Mesenchymal stem cell (in vitro differentiated cells and primary cell): ENCODE results near the gene TMBIM6.
"Not testable (repeated sequence)": the region's sequence is repeated elsewhere in the genome, so short reads cannot be mapped to it uniquely, and the experiment has no call there.

Experiments used
- DNase-seq: peaks from one replicate; pipeline ENCODE4 v3.0.0-alpha.2; 2013
- H2AFZ ChIP-seq: one replicate; pipeline ENCODE4 v1.6.1; 2013; ENCODE audit warnings: low read depth, mild to moderate bottlenecking, control low read depth, inconsistent platforms, low read length, moderate library complexity
- H2AK5ac ChIP-seq: 2 replicates; pipeline ENCODE4 v1.6.1; 2013; ENCODE audit warnings: low read length, moderate library complexity, mild to moderate bottlenecking, inconsistent platforms; ENCODE audit not compliant: severe bottlenecking
- H2BK120ac ChIP-seq: one replicate; pipeline ENCODE4 v1.6.1; 2013; ENCODE audit warnings: low read depth, mild to moderate bottlenecking, inconsistent platforms, low read length, moderate library complexity
- H2BK12ac ChIP-seq, 2 experiments: one replicate each; pipeline ENCODE4 v1.6.1; 2013; ENCODE audit warnings: inconsistent platforms in 2 of 2, low read length in 2 of 2, mild to moderate bottlenecking in 2 of 2, moderate library complexity in 2 of 2, control low read depth in 1 of 2
- H2BK15ac ChIP-seq: one replicate; pipeline ENCODE4 v1.6.1; 2013; ENCODE audit warnings: mild to moderate bottlenecking, low read depth, inconsistent platforms; ENCODE audit not compliant: poor library complexity, severe bottlenecking
- H2BK5ac ChIP-seq: 2 replicates; pipeline ENCODE4 v1.6.1; 2013; ENCODE audit warnings: low read depth, mild to moderate bottlenecking, low read length, control low read depth, inconsistent platforms; ENCODE audit not compliant: poor library complexity, severe bottlenecking
- H3K14ac ChIP-seq, 2 experiments: one replicate each; pipeline ENCODE4 v1.6.1; 2013; ENCODE audit warnings: inconsistent platforms in 2 of 2, low read length in 2 of 2, control low read depth in 1 of 2, mild to moderate bottlenecking in 1 of 2, moderate library complexity in 1 of 2
- H3K18ac ChIP-seq, 2 experiments: one replicate each; pipeline ENCODE4 v1.6.1; 2013; ENCODE audit warnings: inconsistent platforms in 2 of 2, low read length in 2 of 2, control low read depth in 1 of 2, low read depth in 1 of 2, mild to moderate bottlenecking in 1 of 2
- H3K23ac ChIP-seq, 2 experiments: one replicate each; pipeline ENCODE4 v1.6.1; 2013; ENCODE audit warnings: inconsistent platforms in 2 of 2, low read length in 2 of 2, mild to moderate bottlenecking in 2 of 2, moderate library complexity in 2 of 2, control low read depth in 1 of 2
- H3K27ac ChIP-seq: 2 replicates; pipeline ENCODE4 v1.5.1; 2013; ENCODE audit warnings: mild to moderate bottlenecking, moderate library complexity, low read length, control low read depth, inconsistent platforms; ENCODE audit not compliant: poor library complexity, severe bottlenecking
- H3K27me3 ChIP-seq, 2 experiments: 2 replicates each; pipeline versions ENCODE4 v1.6.1 to v1.7.0; 2013; ENCODE audit warnings: low read length in 2 of 2, mild to moderate bottlenecking in 2 of 2, moderate library complexity in 2 of 2, control low read depth in 1 of 2, inconsistent platforms in 1 of 2; ENCODE audit not compliant: control insufficient read depth in 1 of 2, insufficient read depth in 1 of 2
- H3K36me3 ChIP-seq, 2 experiments: 2 replicates each; pipeline versions ENCODE4 v1.6.1 to v1.7.0; 2013; ENCODE audit warnings: low read length in 2 of 2, control low read depth in 1 of 2, inconsistent platforms in 1 of 2, low read depth in 1 of 2, mild to moderate bottlenecking in 1 of 2; ENCODE audit not compliant: insufficient read depth in 2 of 2, control insufficient read depth in 1 of 2
- H3K4ac ChIP-seq, 2 experiments: one replicate each; pipeline ENCODE4 v1.6.1; 2013; ENCODE audit warnings: inconsistent platforms in 2 of 2, low read length in 2 of 2, mild to moderate bottlenecking in 2 of 2, moderate library complexity in 2 of 2, control low read depth in 1 of 2, low read depth in 1 of 2
- H3K4me1 ChIP-seq: 2 replicates; pipeline ENCODE4 v1.6.1; 2013; ENCODE audit warnings: low read depth, low read length, control low read depth; ENCODE audit not compliant: control insufficient read depth, insufficient read depth
- H3K4me2 ChIP-seq: 2 replicates; pipeline ENCODE4 v1.6.1; 2013; ENCODE audit warnings: low read length, mild to moderate bottlenecking, inconsistent platforms; ENCODE audit not compliant: poor library complexity, severe bottlenecking
- H3K4me3 ChIP-seq, 2 experiments: 2 replicates each; pipeline versions ENCODE4 v1.5.1 to v1.7.0; 2013; ENCODE audit warnings: low read length in 2 of 2, mild to moderate bottlenecking in 2 of 2, control low read depth in 1 of 2, low read depth in 1 of 2; ENCODE audit not compliant: insufficient read depth in 1 of 2
- H3K79me1 ChIP-seq: replicated peaks from 2 replicates; pipeline ENCODE4 v1.6.1; 2013; ENCODE audit warnings: mild to moderate bottlenecking, control low read depth, low read length, inconsistent platforms; ENCODE audit not compliant: poor library complexity, severe bottlenecking
- H3K9ac ChIP-seq: 2 replicates; pipeline ENCODE4 v1.7.0; 2013; ENCODE audit warnings: mild to moderate bottlenecking, low read length, moderate library complexity
- H3K9me3 ChIP-seq: 2 replicates; pipeline ENCODE4 v1.7.0; 2013; ENCODE audit warnings: mild to moderate bottlenecking, low read length; ENCODE audit not compliant: control insufficient read depth
- H4K8ac ChIP-seq: one replicate; pipeline ENCODE4 v1.6.1; 2013; ENCODE audit warnings: inconsistent platforms, mild to moderate bottlenecking, low read length, moderate library complexity
- H4K91ac ChIP-seq: one replicate; pipeline ENCODE4 v1.6.1; 2013; ENCODE audit warnings: mild to moderate bottlenecking, low read length, inconsistent platforms
- WGBS: methylation state at CpG from one replicate; pipeline ENCODE4 v1.1.7; 2013; ENCODE audit warnings: mixed read lengths; 5-methylcytosine and 5-hydroxymethylcytosine counted together

The TMBIM6 gene

DNA sequence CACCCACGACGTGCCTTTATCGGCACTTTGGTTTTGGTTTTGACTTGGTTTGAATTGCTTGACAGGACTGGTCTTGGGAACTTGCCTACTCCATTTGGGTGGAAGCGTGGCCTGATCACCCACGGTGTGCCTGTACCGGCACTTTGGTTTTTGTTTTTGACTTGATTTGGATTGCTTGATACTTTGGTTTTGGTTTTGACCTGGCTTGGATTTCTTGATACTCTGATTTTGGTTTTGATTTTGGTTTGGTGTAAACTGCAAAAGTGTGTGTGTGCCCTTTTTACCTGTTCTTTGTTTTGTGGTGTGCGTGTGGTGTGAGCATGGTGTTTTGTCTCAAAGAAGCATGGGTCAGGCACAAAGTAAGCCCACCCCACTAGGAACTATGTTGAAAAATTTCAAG is 6.5 kb upstream of the TMBIM6 start:
- not testable (repeated sequence) for H3K9ac ChIP-seq, H3K27ac ChIP-seq, H3K23ac ChIP-seq, H3K4me1 ChIP-seq, H3K18ac ChIP-seq, H4K8ac ChIP-seq, H3K4me2 ChIP-seq, H3K27me3 ChIP-seq, H3K4me3 ChIP-seq, H2BK12ac ChIP-seq, DNase-seq, H2AK5ac ChIP-seq, H2AFZ ChIP-seq, H3K9me3 ChIP-seq, H2BK15ac ChIP-seq, H3K4ac ChIP-seq, H4K91ac ChIP-seq, H2BK120ac ChIP-seq, H2BK5ac ChIP-seq, H3K14ac ChIP-seq, H3K36me3 ChIP-seq, H3K79me1 ChIP-seq
- 100% methylated on average over 4 of the region's 7 CpGs for WGBS

DNA sequence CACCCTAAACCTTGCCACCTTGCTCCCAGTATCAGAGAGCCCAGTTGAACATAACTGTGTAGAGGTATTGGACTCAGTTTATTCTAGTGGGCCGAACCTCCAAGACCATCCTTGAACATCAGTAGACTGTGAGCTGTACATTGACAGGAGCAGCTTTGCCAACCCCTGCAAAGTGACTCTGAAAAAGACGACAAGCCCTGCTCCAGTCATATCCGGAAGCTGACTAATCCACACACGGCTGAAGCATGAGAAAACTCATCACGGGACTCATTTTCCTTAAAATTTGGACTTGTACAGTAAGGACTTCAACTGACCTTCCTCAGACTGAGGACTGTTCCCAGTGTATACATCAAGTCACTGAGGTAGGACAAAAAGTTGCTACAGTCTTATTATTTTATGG is 2.6 kb upstream of the TMBIM6 start:
- not testable (repeated sequence) for H3K9me3 ChIP-seq, H2BK120ac ChIP-seq, H3K27ac ChIP-seq, H2AK5ac ChIP-seq, H3K23ac ChIP-seq, H3K27me3 ChIP-seq, H3K9ac ChIP-seq, H3K14ac ChIP-seq, H3K36me3 ChIP-seq, H3K4me3 ChIP-seq, H3K18ac ChIP-seq, H4K91ac ChIP-seq, H2BK5ac ChIP-seq, H3K4ac ChIP-seq, H2AFZ ChIP-seq, DNase-seq, H4K8ac ChIP-seq, H3K79me1 ChIP-seq, H3K4me2 ChIP-seq, H2BK15ac ChIP-seq, H3K4me1 ChIP-seq, H2BK12ac ChIP-seq
- 86% methylated on average over 4 of the region's 5 CpGs for WGBS

DNA sequence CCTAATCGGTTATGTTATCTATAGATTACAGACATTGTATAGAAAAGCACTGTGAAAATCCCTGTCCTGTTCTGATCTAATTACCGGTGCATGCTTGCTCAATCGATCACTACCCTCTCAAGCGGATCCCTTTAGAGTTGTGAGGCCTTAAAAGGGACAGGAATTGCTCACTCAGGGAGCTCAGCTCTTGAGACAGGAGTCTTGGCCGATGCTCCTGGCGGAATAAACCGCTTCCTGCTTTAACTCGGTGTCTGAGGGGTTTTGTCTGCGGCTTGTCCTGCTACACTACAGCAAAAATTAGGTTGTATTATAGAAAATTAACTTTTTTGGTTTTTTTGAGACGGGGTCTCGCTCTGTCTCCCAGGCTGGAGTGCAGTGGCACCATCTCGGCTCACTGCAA is 1.1 kb upstream of the TMBIM6 start:
- WGBS = 92% methylated on average over 11 of the region's 12 CpGs

DNA sequence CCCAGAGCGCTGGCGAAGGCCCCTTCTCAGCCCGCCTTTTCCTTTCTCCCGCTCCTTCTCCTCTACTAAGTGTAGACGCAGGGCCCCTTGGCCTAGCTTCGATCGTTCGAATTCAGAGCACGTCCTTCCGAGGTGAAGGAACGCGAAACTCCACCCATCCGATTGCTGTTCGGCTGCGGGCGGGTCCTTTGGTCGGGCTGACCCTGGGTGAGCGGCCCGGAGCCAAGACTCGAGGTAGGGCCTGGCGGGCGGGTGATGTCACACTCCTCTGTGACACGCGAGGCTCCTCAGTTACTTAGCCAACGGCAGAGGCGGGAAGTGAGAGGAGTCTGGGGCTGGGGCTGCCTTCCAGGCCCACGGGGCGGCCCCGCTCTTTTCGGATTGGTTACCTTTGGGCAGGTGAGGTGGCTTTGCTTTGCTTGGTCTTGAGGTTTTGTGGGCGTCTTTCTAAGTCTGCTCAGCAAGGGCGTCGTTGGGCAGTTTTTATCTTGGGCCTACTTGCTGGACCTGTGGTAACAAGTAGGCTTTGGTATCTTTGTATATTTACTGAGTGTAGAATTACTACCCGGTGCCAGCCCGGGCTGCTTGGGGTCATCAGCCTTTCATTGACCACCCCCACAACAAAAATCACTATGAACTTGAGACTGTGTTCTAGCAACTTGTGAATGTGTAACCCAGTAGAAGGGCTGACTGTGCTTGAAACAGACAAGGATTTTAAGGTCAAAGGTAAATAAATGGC is 694 bp downstream of the TMBIM6 start:
- peak; percentile 94 for DNase-seq
- Histone ChIP-seq H2AK5ac (peak overlapping the region; percentile 67), H3K27ac (peak overlapping the region; percentile 99), H2BK5ac (peak overlapping the region; percentile 74), H3K4me1 (peaks cover 5% of the 10 kb centered on the region), H3K27me3 (no peaks in the 10 kb centered on the region), H3K4me2 (peak overlapping the region; percentile 75), H3K79me1 (no peaks in the 10 kb centered on the region), H3K36me3 (peaks cover 1 to 14% of the 10 kb centered on the region in 2 experiments), H3K4ac (peak overlapping the region; percentile 85 to 87), H3K9me3 (no peaks in the 10 kb centered on the region), H3K18ac (peak overlapping the region; percentile 66 to 100), H2AFZ (peak overlapping the region; percentile 77), H2BK120ac (peak overlapping the region; percentile 51), H3K9ac (peak overlapping the region; percentile 99), H3K23ac (peak overlapping the region; percentile 83 to 96), H2BK15ac (peak overlapping the region; percentile 17), H3K14ac (peak overlapping the region in 1 of 2 experiments; percentile 93), H4K8ac (no peak overlapping the region), H4K91ac (peak overlapping the region; percentile 84), H3K4me3 (peak overlapping the region; percentile 82 to 98), H2BK12ac (peak overlapping the region in 1 of 2 experiments; percentile 18)
- WGBS = under 1% methylated on average over 28 of the region's 35 CpGs

More for the DNA sequence above, 1.1 kb upstream of the TMBIM6 start:
- not testable (repeated sequence) for H2BK15ac ChIP-seq, H2BK12ac ChIP-seq, H2AFZ ChIP-seq, H3K4ac ChIP-seq, H2AK5ac ChIP-seq, H2BK5ac ChIP-seq, H3K4me2 ChIP-seq, H3K9me3 ChIP-seq, H3K23ac ChIP-seq, H3K4me1 ChIP-seq, H4K91ac ChIP-seq, H3K18ac ChIP-seq, H3K79me1 ChIP-seq, H2BK120ac ChIP-seq, H3K27me3 ChIP-seq, DNase-seq, H3K27ac ChIP-seq, H3K14ac ChIP-seq, H4K8ac ChIP-seq, H3K4me3 ChIP-seq, H3K9ac ChIP-seq
- peaks cover 0 to 11% of the 10 kb centered on the region in 2 experiments for H3K36me3 ChIP-seq
